Muscle of arm (tissue), 12 donors: ENCODE data around the gene ARHGAP18. TPM values are rescaled to one million over a fixed set of nuclear protein-coding genes. Genes with fewer than 3 reads are reported as not detected.

Experiments used
- DNase-seq: peaks from one replicate; pipeline ENCODE4 v3.0.0-alpha.2; 2013
- polyA plus RNA-seq, 12 donors: library from polyadenylated mRNA; unstranded; fragments of 120-200 nt; gene quantifications; one replicate each; pipeline ENCODE4 v1.2.1, GENCODE V29; 2013; ENCODE audit not compliant: insufficient read length in 12 of 12

ARHGAP18 gene
- polyA plus RNA-seq, 12 donors = 13.9 to 25.8 (median 18.8) TPM; not detected in 1

DNA sequence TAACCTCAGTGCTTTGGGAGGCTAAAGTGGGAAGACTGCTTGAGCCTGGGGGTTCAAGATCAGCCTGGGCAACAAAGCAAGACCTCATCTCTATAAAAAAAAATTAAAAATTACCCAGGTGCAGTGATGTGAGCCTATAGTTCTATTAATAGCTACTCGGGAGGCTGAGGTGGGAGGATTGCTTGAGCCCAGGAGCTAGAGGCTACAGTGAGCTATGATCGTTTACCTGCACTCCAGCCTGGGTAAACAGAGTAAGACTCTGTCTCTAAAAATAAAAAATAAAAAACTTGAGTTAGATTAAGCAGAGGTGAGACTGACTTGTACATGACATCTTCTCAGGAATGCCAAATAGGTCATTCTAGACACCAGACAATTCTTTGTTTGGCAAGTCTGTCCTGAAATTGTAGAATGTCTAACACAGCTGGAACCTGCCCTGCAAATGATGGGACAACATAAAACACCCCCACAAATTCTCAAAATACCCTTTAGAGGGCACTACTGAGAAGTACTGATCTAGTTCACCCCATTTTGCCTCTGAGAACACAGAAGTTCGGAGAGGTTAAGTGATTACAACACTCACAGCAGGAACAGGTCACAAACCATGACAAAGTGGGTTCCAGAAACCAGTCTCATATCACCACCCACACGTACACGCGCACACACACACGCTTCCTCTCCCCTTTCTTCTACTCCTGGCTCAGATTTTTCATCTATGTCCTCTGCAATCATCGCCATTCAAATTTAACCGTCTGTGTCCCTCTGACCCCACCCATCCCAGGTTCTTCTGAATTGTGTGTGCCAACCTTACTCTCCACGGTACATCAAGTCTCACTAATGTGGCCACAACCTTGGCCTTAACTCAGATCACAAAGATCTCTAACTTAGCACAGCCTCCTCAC is 38.3 kb downstream of the ARHGAP18 start:
- DNase-seq = no peak

DNA sequence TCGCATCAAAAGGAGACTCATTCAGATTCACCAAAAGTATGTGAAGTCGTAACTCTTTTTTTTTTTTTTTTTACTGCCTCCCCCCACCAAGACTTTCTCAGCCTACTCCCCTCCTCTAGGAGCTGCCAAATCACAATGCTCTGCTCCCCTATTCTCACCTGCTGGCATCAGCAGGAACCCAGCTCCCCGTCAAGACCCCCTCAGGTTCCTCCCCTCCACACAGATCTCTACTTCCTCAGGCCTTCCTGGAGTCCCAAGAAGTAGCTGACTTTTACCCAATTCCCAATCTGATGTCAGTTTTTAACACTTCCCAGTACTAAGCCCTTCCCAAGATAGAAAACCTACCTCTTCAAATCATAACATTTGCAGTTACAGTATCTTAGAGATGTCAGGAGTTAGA is 39.3 kb downstream of the ARHGAP18 start:
- no peak for DNase-seq

DNA sequence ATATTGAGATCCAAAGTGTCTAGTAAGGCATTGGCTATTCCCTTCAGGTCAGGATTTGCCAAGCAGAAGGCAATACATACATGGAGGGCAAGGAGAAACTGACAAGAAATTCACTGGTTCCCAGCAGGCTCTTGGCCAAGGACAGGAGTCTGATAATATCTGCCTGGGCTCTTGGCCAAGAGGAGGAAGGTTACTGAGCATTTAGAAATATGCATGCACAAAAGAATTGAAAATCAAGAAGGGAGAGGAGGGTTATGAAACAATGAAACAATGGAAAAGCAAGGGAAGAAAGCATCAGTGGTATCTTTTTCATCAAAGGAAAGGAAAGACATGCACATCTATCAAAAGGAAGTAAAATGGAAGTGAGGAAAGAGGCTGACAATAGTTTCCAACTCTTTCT is 42.4 kb downstream of the ARHGAP18 start:
- no peak for DNase-seq

DNA sequence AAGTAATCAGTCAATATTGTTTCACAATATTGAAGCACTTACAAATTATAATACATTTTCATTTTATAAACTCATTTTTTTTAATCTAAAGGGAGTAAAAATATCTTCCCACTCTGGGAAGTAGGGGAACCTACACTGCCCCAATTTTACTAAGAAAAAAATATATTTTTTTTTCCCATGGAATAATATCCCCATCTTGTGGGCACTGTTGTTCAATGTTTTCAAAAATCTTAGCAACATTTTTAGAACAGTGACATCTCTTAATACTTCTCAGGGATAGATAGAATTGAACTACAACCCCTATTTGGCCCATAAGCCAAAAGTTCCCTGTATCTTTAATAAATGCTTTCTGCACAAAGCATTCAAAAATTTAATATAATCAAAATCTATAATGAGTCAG is 42.9 kb downstream of the ARHGAP18 start:
- no peak for DNase-seq

DNA sequence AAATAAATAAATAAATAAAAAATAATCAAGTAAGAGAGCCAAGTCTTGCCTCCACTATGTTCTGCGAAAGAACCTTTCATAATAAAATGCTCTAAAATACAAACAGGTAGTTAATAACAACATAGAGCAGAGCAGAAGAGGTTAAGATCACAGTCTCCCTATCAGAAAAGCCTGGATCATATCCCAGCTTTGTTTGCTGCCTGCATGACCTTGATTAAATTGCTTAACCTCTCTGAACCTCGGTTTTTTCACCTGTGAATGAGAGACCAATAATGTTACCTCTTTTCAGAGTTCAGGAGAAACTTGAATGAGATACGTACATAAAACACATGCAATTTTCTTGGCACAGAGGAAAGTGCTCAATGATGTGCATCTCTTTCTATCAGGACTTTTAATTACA is 44.4 kb downstream of the ARHGAP18 start:
- no peak for DNase-seq

DNA sequence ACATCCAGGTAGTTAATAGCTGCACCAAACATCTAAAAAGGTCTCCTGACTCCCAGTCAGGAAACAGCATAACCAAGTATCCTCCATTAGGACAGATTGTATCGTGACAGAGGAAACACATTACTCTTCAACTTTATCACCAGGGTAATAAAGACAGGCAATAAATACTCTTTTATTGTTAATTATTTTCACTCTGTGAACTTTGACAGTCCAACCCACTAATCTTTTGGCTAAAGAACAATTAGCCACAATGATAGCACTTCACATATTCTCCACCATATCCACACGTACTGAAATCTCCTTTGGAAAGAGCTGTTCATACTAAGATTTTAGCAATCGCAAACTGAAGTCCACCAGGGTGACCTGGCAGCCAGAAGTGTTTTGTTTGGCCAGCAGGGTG is 46.4 kb downstream of the ARHGAP18 start:
- no peak for DNase-seq

DNA sequence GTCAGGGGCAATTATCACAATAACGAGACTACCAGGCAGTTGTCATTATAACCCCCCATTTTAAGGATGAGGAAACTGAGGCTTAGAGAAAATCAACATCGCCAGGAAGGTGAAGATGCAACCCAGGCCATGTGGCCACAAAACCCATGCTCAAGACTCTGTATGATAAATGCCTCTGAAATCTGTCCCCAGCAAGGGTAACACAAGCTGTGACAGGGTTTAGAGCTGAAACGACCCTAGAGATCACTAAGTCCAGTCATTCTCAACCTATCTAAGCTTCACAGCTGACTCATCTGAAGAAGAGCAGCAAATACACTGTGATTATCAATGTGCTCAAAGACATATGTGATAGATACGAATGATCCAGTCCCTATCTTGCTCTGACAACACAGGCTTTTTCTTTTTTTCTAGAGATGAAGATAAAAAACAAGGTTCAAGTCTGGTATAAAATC is 47.0 kb downstream of the ARHGAP18 start:
- no peak for DNase-seq

DNA sequence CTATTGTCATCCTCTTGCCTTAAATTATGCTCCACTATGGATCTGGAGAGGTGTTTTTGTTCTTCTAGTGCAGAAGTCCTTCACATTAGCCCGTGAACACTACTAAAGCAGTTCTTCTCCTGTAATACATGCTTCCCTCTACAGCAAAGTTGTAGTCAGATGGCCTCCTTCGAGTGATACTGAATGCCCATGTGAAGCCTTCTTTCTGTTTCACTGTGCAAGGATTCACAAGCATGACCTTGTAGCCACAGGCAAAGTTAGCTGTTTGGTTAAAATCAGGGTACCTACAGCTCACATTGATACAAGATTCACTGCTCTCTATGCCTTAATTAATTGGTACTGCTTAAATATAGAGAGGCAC is 47.6 kb downstream of the ARHGAP18 start:
- DNase-seq = no peak

DNA sequence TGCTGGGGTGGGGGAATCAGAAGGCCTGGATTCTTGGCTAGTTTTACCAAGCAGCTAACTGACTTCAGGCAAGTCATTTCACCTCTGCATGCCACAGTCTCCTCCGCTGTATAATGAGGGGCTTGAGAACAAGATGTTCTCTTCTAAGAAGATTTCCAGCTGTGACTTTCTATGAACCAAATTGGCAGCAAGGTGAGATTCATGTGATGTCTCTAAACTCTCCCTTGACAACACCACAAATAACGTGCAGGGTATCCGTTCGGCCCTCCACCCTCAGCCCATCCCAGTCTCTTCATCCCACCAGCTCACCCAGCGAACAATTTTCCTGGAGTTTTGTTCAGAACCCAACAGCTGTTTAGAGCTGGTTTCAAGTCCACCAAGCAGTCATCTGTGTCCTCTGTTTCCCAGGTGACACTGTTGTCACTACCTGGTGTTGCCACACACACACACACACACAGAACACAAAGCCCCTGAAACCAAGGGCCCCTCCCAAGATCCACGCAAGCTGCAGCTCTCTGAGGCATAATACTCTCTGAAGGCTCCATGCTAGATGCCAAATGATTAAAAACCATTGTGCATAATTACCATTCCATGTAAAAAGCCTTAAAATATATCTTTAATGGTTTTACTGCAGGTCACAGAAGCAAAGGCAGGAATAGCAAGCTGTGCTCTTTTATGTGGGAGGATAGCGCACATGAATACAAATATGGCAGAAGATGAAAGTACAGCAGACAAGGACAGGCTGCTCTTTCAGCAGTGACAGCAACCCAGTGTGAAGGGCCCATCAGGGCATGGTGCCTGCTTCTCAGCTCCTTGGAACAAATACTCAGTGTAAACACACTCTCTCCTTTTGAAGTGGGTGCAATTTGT is 48.2 kb downstream of the ARHGAP18 start:
- DNase-seq = no peak

DNA sequence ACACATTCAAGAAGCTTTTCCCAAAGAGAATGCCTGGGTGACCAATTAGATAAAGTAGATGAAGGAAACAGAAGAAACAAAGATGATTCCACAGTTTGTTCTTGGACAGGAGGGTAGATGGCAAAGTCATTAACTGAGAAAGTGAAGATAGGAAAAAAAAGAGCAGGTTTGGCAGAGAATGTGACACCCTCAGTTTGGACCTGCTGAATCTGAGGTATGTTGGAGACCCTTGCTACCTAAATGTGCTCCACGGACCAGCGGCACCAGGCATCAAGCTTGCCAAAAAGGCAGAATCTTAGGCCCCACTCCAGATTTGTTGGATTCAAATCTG is 49.7 kb downstream of the ARHGAP18 start:
- no peak for DNase-seq

DNA sequence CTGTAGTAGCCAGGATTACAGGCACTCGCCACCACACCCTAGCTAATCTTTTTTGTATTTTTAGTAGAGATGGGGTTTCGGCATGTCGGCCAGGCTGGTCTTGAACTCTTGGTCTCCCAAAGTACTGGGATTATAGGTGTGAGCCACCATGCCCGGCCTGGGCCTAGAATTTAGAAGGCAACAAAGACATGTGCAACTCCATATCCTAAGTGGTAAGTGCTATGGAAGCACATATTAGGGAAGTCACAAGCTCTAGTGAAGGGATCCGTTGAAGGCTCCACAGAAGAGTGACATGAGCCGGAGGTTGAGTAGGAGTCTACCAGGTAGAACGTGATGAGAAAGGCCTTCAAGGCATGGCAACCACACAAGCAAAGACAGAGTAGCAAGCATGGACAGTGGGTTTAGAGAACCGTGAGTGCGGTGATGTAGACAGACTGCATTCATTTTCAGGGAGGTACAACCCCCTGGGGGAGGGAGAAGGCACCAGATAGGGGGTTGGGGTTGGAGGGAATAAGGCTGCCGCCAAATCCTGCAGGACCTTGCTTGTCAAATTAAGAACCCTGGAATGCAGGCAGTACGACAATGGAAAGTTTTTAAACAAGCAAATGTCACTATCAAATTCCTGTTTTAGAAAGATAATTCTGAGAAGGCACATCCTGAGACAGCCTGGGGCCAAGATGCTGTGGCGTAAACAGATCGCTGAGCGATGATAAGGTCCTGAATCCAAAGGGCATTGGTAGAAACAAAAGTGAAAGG is 50.2 kb downstream of the ARHGAP18 start:
- DNase-seq = no peak

DNA sequence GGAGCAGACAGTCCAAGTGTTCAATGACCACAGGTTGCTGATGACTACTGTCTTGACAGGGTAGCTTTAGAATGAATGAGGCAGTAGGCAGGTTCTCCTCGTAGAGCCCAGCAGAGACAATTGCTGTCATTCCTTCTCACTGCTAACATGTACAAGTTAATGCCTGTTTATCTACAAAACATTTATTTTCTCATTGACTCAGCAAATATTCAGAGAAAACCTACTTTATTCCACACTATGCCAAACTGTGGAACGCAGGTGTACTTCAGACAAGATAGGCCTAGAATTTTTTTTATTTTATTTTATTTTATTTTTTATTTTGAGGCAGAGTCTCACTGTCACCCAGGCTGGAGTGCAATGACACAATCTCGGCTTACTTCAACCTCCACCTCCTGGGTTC is 50.8 kb downstream of the ARHGAP18 start:
- no peak for DNase-seq

DNA sequence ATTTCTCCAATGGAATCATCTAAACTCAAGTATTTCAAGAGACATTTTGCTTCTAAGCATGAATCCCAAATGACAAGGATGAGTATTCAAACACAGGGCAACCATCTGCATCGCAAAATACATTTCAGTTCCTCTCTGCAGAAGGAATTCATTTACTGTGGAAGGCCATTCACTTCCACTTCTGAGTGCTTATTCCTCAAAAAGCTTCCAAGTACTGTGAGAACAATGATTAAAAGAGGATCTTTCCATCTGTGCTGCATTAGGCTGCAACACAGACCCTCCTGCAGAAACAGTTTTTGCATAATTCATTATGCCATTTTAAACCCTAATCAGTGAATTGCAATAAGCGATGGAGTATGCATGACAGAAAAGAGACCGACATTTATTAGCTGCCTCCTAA is 52.5 kb downstream of the ARHGAP18 start:
- no peak for DNase-seq

DNA sequence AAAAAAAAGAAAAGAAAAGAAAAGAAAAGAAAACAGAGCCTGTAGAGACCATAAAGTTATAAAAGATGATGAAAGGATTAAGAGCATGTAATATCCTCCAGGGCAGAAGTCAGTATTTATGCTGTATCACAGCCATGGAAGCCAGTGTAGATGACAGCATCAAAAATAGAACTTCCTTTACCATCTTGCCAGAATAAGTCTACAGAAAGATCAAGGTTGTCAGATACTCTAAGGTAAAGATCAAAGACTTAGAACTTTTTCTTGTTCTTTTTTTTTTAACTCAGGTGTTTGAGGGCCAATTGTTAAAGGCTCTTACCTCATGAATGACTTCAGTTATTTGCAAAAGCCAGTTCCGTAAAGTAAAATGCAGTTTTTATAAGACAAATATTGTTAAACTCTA is 54.6 kb downstream of the ARHGAP18 start:
- no peak for DNase-seq

DNA sequence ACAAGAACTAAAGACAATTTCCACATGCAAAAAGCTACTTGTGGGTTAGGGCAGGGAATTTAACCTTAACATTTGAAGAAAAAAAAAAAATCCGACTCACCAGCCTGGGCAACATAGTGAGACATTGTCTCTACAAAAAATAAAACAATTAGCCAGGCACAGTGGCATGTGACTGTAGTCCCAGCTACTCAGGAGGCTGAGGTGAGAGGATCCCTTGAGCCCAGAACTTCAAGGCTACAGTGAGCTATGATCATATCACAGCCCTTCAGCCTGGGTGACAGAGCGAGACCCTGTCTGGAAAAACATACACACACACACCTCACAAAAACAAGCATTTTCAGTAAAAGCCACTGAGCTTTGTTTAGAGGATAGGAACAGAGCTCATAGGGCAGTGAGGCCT is 56.2 kb downstream of the ARHGAP18 start:
- no peak for DNase-seq

DNA sequence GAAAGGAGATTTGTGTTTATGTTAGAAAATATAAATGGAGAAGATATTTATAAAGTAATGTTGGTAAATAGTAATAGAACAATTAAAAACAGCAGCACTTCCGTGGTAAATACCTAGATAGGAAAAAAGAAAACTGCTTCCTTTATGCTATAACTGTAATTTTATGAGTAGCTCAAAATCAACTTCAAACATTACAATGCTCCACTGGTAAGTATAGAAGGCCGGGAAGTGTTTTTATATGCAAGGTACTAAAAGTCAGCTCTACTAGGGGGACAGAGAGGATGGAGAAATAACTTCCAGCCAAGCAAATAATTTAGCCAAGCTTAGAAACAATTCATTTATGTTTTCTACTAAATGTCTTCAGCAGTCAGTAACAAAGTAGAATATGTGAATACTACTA is 56.7 kb downstream of the ARHGAP18 start:
- no peak for DNase-seq

DNA sequence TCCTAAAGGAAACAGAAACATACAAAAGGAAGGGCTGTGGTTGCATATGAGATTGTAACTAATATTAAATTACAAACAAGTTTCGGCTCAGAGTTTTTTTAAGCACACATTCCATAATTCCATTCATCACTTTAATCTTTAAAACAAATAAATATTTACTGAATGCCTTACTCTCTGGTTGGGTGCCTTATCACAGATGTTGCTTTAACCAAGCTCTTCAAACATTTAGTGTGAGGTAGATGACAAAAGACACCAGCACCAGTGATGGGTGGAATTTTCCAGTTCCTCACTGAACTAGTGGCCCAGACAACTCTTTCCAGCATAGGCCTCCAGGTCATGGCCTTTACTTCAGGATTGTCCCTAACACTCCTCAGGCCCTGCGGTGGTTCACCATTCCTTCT is 58.7 kb downstream of the ARHGAP18 start:
- DNase-seq = no peak

DNA sequence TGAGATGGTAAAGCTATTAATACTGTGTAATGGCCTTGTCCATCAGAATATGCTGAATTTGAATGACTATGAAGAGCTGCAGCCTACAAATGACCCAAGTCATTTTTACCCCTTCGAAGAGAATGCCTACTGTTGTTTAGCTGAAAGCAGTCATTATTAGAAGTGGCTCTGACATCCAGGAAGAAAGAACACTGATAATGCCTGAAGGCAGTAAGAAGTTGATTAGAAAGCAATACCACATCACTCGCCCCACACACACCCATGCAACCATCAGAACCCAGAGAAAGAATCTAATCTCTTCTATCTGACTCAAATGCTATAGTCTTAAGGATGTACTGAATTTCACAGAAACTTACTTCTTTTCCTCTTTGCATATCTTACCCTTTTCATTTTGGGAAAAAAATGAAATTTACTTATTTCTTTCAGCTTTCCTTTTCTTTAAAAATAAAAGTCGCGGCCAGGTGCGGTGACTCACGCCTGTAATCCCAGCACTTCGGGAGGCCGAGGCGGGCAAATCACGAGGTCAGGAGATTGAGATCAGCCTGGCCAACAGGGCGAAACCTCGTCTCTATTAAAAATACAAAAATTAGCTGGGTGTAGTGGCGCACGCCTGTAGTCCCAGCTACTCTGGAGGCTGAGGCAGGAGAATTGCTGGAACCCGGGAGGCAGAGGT is 61.0 kb downstream of the ARHGAP18 start:
- no peak for DNase-seq

DNA sequence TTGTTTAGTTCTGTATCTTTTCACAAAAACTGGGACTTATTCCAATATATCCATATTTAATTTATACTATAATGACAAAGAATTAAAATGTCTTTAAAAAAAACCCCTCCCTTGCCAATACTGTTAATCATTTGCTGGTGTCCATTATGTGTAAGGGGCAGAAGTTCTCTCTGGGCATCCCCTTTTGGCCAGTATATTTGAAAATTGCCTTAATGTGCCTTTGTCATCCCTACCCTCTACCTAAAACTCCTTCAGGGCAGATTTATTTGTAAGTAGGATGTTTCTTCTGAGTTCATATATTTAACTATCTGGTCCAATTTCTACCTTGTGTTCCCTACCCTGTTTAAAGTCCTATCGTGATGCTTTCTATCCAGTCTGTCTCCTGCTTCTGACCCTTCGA is 62.9 kb downstream of the ARHGAP18 start:
- DNase-seq = no peak

DNA sequence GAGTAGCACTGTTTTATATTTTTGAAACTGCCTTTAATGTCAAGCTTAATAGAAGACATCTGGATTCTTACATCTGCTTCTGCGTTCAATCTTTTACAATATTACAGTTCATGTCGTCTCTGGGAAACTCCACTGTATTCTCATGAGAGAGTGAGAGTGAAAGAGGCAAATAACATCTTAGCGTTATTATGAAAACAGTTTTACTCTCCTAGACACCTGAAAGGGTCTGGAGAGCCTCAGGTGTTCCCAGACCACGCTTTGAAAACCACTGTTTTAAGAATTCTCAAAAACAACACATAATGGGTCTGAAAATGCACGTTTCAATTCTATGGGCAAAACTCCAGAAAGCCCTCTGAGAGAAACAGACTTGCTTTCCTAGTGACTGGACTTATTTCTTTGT is 63.3 kb downstream of the ARHGAP18 start:
- DNase-seq = peak; percentile 76

DNA sequence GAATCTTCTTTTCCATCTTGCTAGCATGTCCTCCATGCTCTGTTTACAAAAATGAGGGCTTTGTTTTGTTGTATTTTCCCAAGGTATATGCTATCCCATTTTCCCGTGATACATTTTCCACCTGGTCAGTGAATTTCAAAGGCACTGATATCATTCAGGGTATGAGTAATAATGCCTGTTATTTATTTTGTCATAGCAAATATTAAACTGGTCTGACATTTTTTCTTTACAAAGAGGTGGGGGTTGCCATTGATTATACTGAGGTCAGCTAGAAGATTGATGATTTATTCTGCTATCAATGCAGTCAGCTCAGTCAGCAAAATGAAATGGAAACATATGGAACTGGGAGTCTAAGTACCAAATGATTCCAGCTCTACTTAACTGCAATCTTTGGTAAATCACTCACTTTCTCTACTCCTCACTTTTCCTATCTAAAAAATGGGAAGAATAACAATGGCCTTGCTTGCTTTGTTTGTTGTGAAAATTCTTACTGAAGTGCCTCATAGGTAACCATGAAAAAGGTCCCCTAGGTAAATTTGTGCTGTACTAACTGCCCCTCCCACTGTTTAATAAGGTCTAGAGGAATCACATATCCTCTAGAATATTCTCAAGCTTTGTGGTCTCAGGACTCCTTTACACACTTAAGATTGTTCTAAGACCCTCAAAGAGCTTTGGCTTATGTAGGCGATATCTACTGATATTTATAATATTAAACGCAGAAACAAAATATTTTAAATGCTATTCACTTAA is 64.0 kb downstream of the ARHGAP18 start:
- DNase-seq = no peak
